Measurements from ENCODE around the gene KNDC1.

DNA sequence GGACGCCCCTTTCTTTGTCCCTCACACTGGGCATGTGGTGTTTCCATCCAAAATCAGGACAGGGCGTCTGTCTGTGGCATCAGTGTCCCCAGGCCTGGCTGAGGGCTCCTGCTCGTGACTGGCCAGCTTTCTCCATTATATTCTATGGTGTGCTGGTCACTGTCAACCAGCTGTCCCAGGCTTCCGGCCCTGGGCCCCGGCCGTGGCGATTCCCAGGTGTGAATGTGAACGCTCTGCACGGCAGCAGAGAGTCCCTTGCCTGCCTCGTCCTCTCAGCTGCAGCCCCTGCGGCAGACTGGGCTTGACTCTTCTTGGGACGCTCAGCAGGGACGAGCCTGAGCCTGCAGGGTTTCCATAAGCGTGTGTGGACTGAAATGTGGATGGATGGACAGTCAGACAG, 64.1 kb downstream of the KNDC1 start:
- TF ChIP-seq EP300 (IDR thresholded peaks at IDR 0.05) = no peak
- TF ChIP-seq, protein P1, sequence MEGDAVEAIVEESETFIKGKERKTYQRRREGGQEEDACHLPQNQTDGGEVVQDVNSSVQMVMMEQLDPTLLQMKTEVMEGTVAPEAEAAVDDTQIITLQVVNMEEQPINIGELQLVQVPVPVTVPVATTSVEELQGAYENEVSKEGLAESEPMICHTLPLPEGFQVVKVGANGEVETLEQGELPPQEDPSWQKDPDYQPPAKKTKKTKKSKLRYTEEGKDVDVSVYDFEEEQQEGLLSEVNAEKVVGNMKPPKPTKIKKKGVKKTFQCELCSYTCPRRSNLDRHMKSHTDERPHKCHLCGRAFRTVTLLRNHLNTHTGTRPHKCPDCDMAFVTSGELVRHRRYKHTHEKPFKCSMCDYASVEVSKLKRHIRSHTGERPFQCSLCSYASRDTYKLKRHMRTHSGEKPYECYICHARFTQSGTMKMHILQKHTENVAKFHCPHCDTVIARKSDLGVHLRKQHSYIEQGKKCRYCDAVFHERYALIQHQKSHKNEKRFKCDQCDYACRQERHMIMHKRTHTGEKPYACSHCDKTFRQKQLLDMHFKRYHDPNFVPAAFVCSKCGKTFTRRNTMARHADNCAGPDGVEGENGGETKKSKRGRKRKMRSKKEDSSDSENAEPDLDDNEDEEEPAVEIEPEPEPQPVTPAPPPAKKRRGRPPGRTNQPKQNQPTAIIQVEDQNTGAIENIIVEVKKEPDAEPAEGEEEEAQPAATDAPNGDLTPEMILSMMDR (IDR thresholded peaks at IDR 0.05) = no peak
- TF ChIP-seq POLR2A (IDR thresholded peaks at IDR 0.05) = no peak
- TF ChIP-seq POLR2AphosphoS5 (IDR thresholded peaks at IDR 0.05) = no peak
